ENCODE results near the gene SOX15.

The SOX15 gene

DNA sequence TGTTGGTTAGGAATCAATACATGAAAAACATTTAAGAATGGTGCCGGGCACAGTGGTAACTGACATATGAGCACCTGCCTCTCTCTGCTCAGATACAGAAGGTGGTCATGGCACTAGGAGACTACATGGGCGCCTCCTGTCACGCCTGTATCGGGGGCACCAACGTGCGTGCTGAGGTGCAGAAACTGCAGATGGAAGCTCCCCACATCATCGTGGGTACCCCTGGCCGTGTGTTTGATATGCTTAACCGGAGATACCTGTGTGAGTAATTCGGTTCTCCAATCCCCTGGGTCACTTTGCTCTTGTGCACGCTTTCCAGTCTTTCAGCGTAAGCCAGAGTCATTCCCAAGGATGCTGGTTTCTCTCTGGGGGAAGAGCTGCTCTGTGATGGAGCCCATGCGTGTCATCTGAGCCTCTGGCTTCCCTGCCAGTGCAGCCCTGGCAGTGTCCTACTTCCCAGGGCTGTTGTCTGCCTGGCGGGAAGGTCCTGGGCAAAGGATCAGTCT lies 13.4 kb downstream of the SOX15 start:
- no peak for DNase-seq

DNA sequence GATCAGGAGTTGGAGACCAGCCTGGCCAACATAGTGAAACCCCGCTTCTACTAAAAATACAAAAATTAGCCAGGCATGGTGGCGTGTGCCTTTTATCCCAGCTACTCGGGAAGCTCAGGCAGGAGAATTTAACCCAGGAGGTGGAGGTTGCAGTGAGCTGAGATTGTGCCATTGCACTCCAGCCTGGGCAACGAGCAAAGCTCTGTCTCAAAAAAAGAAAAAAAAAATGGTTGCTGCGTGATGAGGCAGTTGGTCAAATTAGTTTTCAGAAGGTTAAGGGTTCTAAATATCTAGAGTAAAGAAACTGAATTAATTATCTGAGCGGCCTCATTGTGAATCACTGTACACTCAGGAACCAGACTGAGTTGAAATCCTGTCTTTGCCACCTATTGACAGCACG lies 13.9 kb downstream of the SOX15 start:
- no peak for DNase-seq

- DNase-seq: no peak
These were observed 14.4 kb downstream of the SOX15 start for GRCh38 chr17:7575481-7575883.

DNA sequence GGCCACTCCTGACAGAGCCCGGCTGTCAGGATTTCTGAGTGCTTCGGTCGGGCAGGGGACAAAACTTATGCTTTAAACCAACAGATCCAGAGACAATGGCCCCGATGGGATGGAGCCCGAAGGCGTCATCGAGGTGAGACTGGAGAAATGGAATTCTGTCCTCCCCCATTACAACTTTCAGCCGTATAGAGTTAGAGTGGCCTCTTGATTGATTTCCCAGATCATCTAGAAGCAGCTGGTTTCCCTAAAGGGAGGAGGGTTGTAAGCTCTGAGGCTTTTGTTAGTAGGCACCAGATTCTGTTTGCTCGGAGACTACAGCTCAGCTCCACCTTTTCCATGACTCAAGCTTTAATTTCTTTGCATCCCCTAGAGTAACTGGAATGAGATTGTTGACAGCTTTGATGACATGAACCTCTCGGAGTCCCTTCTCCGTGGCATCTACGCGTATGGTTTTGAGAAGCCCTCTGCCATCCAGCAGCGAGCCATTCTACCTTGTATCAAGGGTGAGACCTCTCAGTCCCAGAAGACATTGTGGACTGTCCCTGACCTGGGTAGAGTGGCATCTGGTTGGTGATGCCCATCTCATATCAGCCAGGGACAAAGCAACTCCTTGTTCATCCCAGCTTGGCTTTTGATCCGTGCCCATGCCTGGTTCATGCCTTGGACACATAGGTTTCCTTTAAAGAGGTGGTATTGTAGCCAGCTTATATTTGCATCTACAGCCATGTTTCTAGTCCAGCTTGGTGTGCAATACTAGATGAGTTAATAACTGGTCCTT lies 15.5 kb downstream of the SOX15 start:
- no peak for DNase-seq

GRCh38 chr17:7573324-7574080 lies 16.4 kb downstream of the SOX15 start:
- peak; percentile 89 for DNase-seq

- peak; percentile 100 for DNase-seq
These were observed 17.1 kb downstream of the SOX15 start for GRCh38 chr17:7572588-7573323.

DNA sequence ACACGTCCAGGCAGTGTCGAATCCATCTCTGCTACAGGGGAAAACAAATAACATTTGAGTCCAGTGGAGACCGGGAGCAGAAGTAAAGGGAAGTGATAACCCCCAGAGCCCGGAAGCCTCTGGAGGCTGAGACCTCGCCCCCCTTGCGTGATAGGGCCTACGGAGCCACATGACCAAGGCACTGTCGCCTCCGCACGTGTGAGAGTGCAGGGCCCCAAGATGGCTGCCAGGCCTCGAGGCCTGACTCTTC lies 17.6 kb downstream of the SOX15 start:
- no peak for DNase-seq

GRCh38 chr17:7570351-7570750 lies 19.5 kb downstream of the SOX15 start:
- no peak for DNase-seq

- DNase-seq: no peak
These were observed 20.3 kb downstream of the SOX15 start for GRCh38 chr17:7569571-7569970.

- DNase-seq: no peak
These were observed 26.6 kb downstream of the SOX15 start for GRCh38 chr17:7563115-7563869.

- DNase-seq: no peak
These were observed 27.7 kb downstream of the SOX15 start for GRCh38 chr17:7562208-7562605.

GRCh38 chr17:7561589-7562207 lies 28.2 kb downstream of the SOX15 start, which contains the start of gene SENP3:
Gene SENP3, plus strand, starts transcription at chr17:7561919. Its CDS starts 1,158 bp downstream, at chr17:7563077.
- peak; percentile 90 for DNase-seq

GRCh38 chr17:7561028-7561575 lies 28.8 kb downstream of the SOX15 start:
- peak; percentile 89 for DNase-seq

DNA sequence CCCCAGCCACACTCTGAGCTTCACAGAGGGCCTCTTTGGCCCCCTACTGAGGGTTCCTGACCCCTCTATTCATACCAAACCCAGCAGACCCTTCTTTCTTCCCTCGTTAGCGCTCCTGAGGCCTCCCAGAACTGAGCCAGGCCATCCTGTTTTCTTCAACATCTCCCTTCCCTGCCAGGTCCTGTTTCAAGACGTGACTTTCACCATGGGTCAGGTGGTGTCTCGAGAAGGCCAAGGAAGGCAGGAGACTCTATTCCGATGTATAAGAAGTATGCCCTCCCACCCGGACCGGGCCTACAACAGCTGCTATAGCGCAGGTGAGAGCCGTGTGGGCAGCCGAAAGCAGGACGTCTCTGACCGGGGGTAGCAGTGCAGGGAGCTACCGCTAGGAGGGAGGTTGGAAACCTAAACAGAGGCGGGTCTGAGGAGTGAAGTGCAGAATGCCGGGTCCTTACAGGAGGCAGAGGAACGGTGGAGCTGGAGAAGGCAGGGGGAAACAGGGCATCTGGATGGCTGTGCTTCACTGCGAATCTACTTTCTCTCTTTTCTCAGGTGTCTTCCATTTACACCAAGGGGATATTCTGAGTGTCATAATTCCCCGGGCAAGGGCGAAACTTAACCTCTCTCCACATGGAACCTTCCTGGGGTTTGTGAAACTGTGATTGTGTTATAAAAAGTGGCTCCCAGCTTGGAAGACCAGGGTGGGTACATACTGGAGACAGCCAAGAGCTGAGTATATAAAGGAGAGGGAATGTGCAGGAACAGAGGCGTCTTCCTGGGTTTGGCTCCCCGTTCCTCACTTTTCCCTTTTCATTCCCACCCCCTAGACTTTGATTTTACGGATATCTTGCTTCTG lies 29.5 kb downstream of the SOX15 start:
- peak; percentile 66 for DNase-seq

- no peak for DNase-seq
These were observed 30.3 kb downstream of the SOX15 start for GRCh38 chr17:7559320-7560171.

DNA sequence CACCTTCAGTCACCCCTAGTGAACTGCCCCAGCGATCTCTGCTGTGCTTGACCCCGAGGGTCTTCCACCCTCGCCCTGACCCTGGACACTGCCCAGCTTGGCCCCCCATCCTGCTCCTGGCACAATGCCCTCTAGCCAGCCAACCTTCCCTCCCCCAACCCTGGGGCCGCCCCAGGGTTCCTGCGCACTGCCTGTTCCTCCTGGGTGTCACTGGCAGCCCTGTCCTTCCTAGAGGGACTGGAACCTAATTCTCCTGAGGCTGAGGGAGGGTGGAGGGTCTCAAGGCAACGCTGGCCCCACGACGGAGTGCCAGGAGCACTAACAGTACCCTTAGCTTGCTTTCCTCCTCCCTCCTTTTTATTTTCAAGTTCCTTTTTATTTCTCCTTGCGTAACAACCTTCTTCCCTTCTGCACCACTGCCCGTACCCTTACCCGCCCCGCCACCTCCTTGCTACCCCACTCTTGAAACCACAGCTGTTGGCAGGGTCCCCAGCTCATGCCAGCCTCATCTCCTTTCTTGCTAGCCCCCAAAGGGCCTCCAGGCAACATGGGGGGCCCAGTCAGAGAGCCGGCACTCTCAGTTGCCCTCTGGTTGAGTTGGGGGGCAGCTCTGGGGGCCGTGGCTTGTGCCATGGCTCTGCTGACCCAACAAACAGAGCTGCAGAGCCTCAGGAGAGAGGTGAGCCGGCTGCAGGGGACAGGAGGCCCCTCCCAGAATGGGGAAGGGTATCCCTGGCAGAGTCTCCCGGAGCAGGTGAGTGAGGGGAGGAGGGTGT lies 31.2 kb downstream of the SOX15 start, which contains the start of gene TNFSF13:
TNFSF13 (plus strand) TSS at position 207 of the 776 bp plus-strand sequence; CDS start at position 497, 290 bp downstream.
- no peak for DNase-seq

GRCh38 chr17:7557775-7558543 lies 31.9 kb downstream of the SOX15 start:
- DNase-seq: no peak

GRCh38 chr17:7557147-7557764 lies 32.6 kb downstream of the SOX15 start:
- no peak for DNase-seq
